ENCODE measurements around the gene TADA2A. TPM values are rescaled to one million over a fixed set of nuclear protein-coding genes. Genes with fewer than 3 reads are reported as not detected.

Gene TADA2A, protein sequence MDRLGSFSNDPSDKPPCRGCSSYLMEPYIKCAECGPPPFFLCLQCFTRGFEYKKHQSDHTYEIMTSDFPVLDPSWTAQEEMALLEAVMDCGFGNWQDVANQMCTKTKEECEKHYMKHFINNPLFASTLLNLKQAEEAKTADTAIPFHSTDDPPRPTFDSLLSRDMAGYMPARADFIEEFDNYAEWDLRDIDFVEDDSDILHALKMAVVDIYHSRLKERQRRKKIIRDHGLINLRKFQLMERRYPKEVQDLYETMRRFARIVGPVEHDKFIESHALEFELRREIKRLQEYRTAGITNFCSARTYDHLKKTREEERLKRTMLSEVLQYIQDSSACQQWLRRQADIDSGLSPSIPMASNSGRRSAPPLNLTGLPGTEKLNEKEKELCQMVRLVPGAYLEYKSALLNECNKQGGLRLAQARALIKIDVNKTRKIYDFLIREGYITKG
- 10 to 100 TPM; 27.3 to 29.5 TPM for total RNA-seq

DNA sequence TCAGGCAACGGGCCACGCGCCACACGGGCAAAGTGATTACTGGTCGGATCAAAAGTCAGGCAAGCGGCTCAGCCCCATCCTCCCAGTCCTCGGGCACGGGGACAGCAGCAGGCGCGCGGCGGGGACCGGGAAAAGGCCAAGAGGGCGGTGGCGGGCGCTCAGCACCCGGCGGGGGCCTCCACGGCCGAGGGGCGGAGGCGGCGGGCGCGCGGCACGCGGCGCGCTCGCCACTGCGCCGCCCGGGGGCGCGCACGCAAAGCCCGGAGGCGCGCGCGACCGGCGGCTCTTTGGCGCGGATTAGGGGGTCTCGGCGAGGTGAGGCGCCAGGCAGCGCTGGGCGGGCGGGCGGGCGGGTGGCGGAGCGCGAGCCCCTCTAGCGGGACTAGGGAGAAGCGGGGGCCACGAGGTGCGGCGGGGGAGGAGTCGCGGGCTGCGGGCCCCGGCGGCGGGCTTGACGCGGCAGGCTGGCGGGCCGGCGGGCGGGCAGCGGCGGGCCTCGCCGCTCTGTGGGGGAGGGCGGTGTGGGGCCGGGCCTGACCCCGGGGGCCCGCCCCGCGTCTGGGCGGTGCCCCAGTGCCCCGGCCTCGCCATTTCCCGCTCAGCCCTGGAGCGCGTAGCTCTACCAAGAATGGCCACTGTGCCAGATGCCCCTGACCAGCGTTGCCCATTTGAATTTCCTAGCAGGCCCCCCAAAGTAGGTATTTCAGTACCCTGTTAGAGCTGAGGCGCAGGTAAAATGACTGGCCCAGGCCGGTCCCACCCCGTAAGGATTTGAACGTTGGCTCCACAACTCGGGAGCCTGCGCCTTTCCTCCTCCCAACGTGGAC lies at the start of gene TADA2A, which contains the start of gene ACACA:
Gene TADA2A (plus strand): TSS at position 252 of the 827 bp plus-strand sequence. CDS start 4,480 bp downstream, outside the sequence.
Gene ACACA (minus strand): TSS at position 202 of the 827 bp plus-strand sequence. CDS start 537 bp downstream, outside the sequence.
- intact Hi-C loops (cut with micrococcal nuclease), result loop anchor here (1.0 to 2.0 kb wide), 6 partner anchors 14 to 805 kb away; partner anchors contain the start of genes DUSP14 and SYNRG
- Mint-ChIP-seq H3K4me1 (ENCODE audit: low read depth) (peaks cover 58% of the 10 kb centered on the region), H3K36me3 (ENCODE audit: low read depth) (peaks cover 42% of the 10 kb centered on the region), H3K4me3 (peak within 1 kb of the TSS; percentile 97), H3K9me3 (no peaks in the 10 kb centered on the region), H3K27ac (peak within 1 kb of the TSS; percentile 95), H3K27me3 (ENCODE audit: low read depth) (no peaks in the 10 kb centered on the region)
- CTCF ChIA-PET, result interaction anchor here (0.6 to 1.3 kb wide), 3 partner anchors 23 to 34 kb away, joined by 3 to 5 read pairs (median 3); no protein-coding TSS in a partner anchor
- DNase-seq, result peak; percentile 74

DNA sequence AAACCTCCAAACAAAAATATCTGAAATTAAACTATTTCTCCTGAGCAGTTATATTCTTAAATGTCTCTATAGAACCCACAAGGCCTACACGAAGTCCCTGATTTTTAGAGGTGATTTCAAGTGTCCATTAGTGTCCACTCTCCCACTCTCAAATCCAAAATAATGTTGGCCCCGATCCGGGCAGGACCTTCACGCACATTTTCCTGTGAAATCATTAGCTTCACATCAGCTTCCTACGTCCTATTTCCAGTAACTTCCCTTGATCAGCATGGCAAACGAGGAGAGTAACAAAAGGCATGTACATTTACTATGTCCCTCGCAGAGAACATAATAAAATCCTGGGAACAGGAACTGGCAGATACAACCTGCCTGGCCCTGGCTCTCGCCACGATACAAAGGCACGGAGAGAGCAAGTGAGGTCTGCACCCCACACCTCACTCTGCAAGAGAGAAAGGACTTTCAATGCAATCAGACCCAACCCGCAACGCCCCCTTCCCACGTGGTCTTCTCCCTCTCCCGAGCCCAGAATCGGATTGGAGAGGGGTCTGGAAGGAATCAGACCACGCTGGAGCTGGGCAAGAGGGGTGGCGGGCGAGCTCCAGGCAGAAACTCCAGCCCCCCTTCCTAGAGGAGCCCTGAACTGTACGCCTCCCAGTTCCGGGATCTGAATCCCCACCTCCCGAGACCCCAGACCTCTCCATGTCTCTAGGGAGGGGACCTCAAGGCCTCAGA lies 48.4 kb upstream of the TADA2A start:
- peak; percentile 59 for DNase-seq
- H3K27ac Mint-ChIP-seq, result peak overlapping the region; percentile 25
- H3K27me3 Mint-ChIP-seq (ENCODE audit: low read depth), result no peaks in the 10 kb centered on the region
- no peaks in the 10 kb centered on the region for H3K9me3 Mint-ChIP-seq
- intact Hi-C loops (cut with micrococcal nuclease), result loop anchor here (2.0 to 5.0 kb wide), 2 partner anchors 251 to 756 kb away; partner anchors contain the start of genes MRM1 and SYNRG
- H3K4me3 Mint-ChIP-seq, result peak overlapping the region; percentile 86
- H3K36me3 Mint-ChIP-seq (ENCODE audit: low read depth), result peaks cover 3% of the 10 kb centered on the region
- peaks cover 21% of the 10 kb centered on the region for H3K4me1 Mint-ChIP-seq (ENCODE audit: low read depth)
- CTCF ChIA-PET, result interaction anchor here (0.6 to 0.9 kb wide), 2 partner anchors 39 to 40 kb away, joined by 3 to 4 read pairs; no protein-coding TSS in a partner anchor

DNA sequence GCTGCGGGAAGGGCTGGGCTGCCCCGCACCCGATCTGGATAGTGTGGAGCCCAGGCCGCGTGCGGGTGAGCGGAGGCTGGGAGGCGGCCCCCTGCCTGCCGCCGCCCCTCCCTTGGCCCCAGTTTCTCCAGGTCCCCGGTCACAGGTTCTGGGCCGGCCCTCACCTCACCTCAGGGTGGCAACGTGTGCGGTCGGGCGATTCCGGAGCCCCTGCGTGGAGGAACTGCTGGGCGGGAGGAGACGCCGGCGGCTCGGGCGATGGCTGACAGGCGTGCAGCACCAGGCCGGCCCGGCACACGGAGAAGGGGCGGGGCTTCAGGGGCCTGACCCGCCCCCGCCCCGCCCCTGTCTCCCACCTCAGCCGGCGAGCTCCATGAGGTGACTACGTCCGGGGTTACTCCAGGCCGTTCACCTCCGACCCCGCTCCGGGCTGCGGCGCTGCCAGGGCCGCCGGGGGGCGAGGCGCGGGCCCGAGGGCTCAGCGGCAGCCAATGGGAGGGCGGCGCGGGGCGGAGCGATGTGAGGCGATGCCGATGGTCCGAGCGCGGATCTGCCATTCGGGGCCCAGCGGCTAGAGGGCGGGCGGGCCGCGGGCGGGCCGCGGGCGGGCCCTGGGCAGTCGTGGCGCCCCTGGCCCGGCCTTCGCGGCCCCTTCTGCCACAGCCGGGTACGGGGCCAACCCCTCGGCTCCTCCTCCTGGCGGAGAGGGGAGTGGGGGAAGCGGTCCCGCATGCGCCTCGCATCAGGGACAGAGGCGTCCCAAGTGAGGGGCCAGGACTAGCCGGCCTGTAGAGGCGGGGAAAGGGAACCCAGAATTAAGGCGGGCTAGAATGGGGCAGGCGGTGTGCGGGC lies 47.6 kb upstream of the TADA2A start:
- H3K4me3 Mint-ChIP-seq, result peak overlapping the region; percentile 86
- H3K27ac Mint-ChIP-seq, result peak overlapping the region; percentile 76
- intact Hi-C loops (cut with micrococcal nuclease), result loop anchor here (1.0 to 5.0 kb wide), 5 partner anchors 47 to 757 kb away; partner anchors contain the start of genes ACACA, MRM1, SYNRG and TADA2A
- no peaks in the 10 kb centered on the region for H3K9me3 Mint-ChIP-seq
- CTCF ChIA-PET, result interaction anchor here (0.9 to 1.0 kb wide), 3 partner anchors 14 to 52 kb away, joined by 4 read pairs; no protein-coding TSS in a partner anchor
- peaks cover 21% of the 10 kb centered on the region for H3K4me1 Mint-ChIP-seq (ENCODE audit: low read depth)
- DNase-seq, result peak; percentile 95
- H3K27me3 Mint-ChIP-seq (ENCODE audit: low read depth), result no peaks in the 10 kb centered on the region
- peaks cover 3% of the 10 kb centered on the region for H3K36me3 Mint-ChIP-seq (ENCODE audit: low read depth)

DNA sequence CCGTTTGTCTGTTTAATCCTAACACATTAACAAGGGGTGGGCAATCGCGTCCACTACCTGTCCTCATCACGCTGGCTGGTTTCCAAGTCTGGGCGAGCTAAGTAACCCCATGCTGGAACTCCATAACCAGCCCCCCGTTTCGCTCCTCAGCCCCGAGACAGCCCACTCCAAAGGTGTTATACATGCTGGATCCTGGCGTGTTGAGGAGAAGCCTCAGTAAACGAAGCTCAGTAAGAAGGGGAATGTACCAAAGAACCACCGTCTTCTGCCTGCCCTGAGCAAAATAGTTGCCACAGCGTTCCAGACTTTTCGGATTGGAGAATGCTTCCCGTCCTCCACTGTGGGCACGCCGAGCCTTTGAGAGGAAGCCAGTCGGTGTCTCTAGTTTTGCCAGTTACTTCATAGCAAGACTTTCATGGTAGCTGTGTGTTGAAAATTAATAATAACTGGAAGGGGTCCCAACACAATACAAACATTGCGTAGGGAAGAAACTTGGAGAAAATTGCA lies 47.0 kb upstream of the TADA2A start:
- peaks cover 21% of the 10 kb centered on the region for H3K4me1 Mint-ChIP-seq (ENCODE audit: low read depth)
- H3K27me3 Mint-ChIP-seq (ENCODE audit: low read depth), result no peaks in the 10 kb centered on the region
- DNase-seq, result no peak
- CTCF ChIA-PET, result interaction anchor here (0.9 to 1.0 kb wide), 3 partner anchors 13 to 51 kb away, joined by 4 read pairs; no protein-coding TSS in a partner anchor
- H3K9me3 Mint-ChIP-seq, result no peaks in the 10 kb centered on the region
- H3K27ac Mint-ChIP-seq, result peak overlapping the region; percentile 76
- intact Hi-C loops (cut with micrococcal nuclease), result loop anchor here (1.0 to 5.0 kb wide), 5 partner anchors 47 to 757 kb away; partner anchors contain the start of genes ACACA, MRM1, SYNRG and TADA2A
- H3K4me3 Mint-ChIP-seq, result peak overlapping the region; percentile 69
- peaks cover 3% of the 10 kb centered on the region for H3K36me3 Mint-ChIP-seq (ENCODE audit: low read depth)

DNA sequence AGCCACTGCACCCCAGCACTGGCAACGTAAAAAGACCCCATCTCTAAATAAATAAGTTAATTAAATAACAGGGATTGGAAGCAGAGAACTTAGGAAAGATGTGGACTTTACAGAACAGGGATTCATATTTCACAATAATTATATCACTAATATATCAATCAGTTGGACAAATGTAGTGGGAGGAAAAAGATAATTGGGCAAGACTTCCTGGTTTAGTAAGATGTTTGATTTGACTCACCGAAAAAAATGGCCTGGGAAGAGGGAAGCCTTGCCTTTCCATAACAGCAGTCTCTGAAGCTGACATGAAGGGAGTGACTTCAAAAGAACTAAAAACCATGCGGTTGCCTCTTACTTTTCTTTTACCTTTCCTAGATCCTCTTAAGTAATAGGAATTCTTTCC lies 46.1 kb upstream of the TADA2A start:
- intact Hi-C loops (cut with micrococcal nuclease), result no loop called here

DNA sequence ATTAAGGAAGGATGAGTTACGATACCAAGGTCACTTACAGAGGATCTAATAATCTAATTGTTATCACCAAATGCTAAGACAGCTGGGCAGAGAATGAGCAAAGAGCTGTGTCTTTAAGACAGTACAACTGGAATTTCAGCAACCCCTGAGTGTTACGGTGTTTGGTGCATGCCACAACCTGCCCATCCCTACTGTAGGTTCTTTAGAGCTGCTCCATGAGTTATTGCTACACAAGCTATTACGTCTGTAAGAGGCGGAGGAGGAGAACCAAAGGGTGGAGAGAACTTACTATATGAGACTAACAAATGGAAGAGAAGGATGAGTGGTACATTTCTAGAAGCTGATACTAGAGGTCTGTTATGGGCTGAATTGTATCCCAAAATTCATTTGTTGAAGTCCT lies 45.1 kb upstream of the TADA2A start:
- no peak for DNase-seq
- H3K36me3 Mint-ChIP-seq (ENCODE audit: low read depth), result peaks cover 3% of the 10 kb centered on the region
- H3K4me3 Mint-ChIP-seq, result no peak overlapping the region
- CTCF ChIA-PET, result interaction anchor here (0.8 to 1.4 kb wide), 2 partner anchors 12 to 37 kb away, joined by 3 to 8 read pairs; no protein-coding TSS in a partner anchor
- no peaks in the 10 kb centered on the region for H3K27me3 Mint-ChIP-seq (ENCODE audit: low read depth)
- no peak overlapping the region for H3K27ac Mint-ChIP-seq
- peaks cover 19% of the 10 kb centered on the region for H3K4me1 Mint-ChIP-seq (ENCODE audit: low read depth)
- H3K9me3 Mint-ChIP-seq, result no peaks in the 10 kb centered on the region
- intact Hi-C loops (cut with micrococcal nuclease), result no loop called here

More for the DNA sequence above, 46.1 kb upstream of the TADA2A start:
- peaks cover 21% of the 10 kb centered on the region for H3K4me1 Mint-ChIP-seq (ENCODE audit: low read depth)
- H3K27ac Mint-ChIP-seq, result no peak overlapping the region
- DNase-seq, result no peak
- H3K9me3 Mint-ChIP-seq, result no peaks in the 10 kb centered on the region
- CTCF ChIA-PET, result interaction anchor here (1.4 kb wide), 1 partner anchor 13 kb away, joined by 8 read pairs; no protein-coding TSS in a partner anchor
- H3K4me3 Mint-ChIP-seq, result no peak overlapping the region
- peaks cover 3% of the 10 kb centered on the region for H3K36me3 Mint-ChIP-seq (ENCODE audit: low read depth)
- H3K27me3 Mint-ChIP-seq (ENCODE audit: low read depth), result no peaks in the 10 kb centered on the region

DNA sequence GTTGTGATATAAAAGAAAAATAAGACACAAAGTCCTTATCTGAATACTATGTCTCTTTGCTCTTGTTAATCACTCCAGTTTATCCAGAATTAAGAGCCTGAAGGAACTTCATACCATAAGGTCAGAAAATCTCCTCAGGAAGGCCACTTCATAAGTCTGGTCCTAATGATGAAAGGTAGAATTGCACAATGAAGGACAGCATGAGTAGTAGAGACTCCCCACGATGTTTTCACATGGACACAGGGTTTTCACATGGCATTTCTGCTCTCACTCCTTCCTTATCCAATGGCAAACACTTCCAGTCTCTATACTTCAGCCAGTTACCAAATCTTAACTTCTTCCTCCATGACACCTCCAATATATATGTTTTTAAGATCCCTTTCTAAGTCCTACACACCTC lies 41.1 kb upstream of the TADA2A start:
- CTCF ChIA-PET, result interaction anchor here (1.0 kb wide), 1 partner anchor 8 kb away, joined by 4 read pairs; no protein-coding TSS in a partner anchor
- H3K27ac Mint-ChIP-seq, result no peak overlapping the region
- no peaks in the 10 kb centered on the region for H3K9me3 Mint-ChIP-seq
- no peak overlapping the region for H3K4me3 Mint-ChIP-seq
- no peaks in the 10 kb centered on the region for H3K4me1 Mint-ChIP-seq (ENCODE audit: low read depth)
- H3K27me3 Mint-ChIP-seq (ENCODE audit: low read depth), result no peaks in the 10 kb centered on the region
- no peak for DNase-seq
- intact Hi-C loops (cut with micrococcal nuclease), result no loop called here
- no peaks in the 10 kb centered on the region for H3K36me3 Mint-ChIP-seq (ENCODE audit: low read depth)

DNA sequence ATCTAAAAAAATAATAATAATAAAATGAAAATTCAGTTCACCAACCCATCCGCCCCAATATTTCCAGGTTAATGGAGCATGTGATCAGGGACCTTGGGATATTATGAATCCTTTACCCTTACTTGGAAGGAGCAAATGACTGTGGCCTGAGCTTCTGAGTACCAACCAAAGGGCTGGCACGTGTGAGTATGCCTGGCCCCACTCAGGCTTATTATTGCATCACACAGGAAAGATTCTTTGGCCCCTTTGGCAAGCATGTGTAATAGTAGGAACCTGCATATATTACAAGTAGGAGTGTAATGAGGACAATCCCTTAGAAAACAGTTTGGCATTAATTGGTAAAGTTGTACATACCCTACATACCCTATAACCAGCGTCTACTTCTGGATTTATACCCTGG lies 38.1 kb upstream of the TADA2A start:
- Mint-ChIP-seq H3K27me3 (ENCODE audit: low read depth) (no peaks in the 10 kb centered on the region), H3K27ac (no peak overlapping the region), H3K4me1 (ENCODE audit: low read depth) (peaks cover 6% of the 10 kb centered on the region), H3K36me3 (ENCODE audit: low read depth) (no peaks in the 10 kb centered on the region), H3K9me3 (no peaks in the 10 kb centered on the region), H3K4me3 (no peak overlapping the region)
- CTCF ChIA-PET, result no interaction called here
- DNase-seq, result no peak
- intact Hi-C loops (cut with micrococcal nuclease), result no loop called here

DNA sequence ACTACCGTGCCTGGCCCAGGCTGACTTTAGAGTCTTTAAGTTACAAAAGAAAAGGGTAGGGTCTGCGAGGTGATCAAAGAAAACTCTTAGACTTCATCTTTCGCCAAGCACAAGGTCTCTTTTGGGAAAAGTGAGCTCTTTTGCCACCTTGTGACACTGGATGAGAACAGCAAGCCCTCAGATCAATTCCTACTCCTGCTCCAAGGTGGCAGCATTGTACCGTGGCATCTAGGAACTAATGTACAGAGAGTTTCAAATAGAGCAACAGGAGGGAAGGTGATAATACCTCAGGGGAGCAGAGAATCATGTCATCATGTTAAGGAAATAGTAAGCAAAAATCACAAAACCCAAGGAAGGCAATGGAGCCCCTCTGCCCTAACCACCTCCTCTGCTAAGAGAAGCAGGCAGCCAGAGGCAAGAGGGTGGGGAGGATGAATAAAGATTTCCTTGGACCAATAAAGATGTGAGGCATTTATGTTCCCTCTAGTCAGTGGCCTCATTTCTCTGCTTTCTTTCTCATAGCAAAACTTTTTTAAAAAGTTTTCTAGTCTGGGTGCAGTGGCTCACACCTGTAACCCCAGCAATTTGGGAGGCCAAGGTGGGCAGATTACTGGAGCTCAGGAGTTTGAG lies 33.0 kb upstream of the TADA2A start:
- intact Hi-C loops (cut with micrococcal nuclease), result loop anchor here (1.0 kb wide), 7 partner anchors 24 to 744 kb away; partner anchors contain the start of gene SYNRG
- no peaks in the 10 kb centered on the region for H3K27me3 Mint-ChIP-seq (ENCODE audit: low read depth)
- H3K4me1 Mint-ChIP-seq (ENCODE audit: low read depth), result peaks cover 7% of the 10 kb centered on the region
- CTCF ChIA-PET, result interaction anchor here (0.6 to 3.5 kb wide), 44 partner anchors 8 to 770 kb away, joined by 3 to 64 read pairs (median 4); partner anchors contain the start of gene SYNRG
- no peaks in the 10 kb centered on the region for H3K36me3 Mint-ChIP-seq (ENCODE audit: low read depth)
- H3K9me3 Mint-ChIP-seq, result no peaks in the 10 kb centered on the region
- no peak overlapping the region for H3K27ac Mint-ChIP-seq
- DNase-seq, result peak; percentile 89
- H3K4me3 Mint-ChIP-seq, result no peak overlapping the region

DNA sequence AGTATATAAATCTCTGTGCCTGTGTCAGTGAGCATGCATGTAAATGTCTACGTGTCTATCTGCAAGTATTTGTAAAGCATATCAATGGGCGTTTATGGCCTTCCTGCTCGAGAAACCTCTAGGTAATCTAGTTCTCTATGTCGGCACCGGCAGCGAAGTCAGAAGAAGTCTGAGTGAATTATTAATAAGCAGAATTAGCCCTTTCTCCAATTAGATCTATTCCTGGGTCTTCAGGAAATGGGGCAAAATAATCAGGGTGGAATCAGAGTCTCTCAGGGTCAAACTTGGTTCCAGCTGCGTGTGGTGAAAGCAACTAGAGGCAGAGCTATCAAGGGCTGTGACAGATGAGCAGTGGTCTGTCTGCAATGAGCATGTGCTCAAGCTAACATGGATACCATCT lies 31.0 kb upstream of the TADA2A start, which contains the start of gene C17orf78:
Gene C17orf78 (plus strand): TSS at position 280 of the 400 bp plus-strand sequence. CDS start 108 bp downstream, at position 388.
- no peak within 1 kb of the TSS for H3K4me3 Mint-ChIP-seq
- H3K27ac Mint-ChIP-seq, result no peak within 1 kb of the TSS
- H3K9me3 Mint-ChIP-seq, result no peaks in the 10 kb centered on the region
- no peaks in the 10 kb centered on the region for H3K27me3 Mint-ChIP-seq (ENCODE audit: low read depth)
- intact Hi-C loops (cut with micrococcal nuclease), result no loop called here
- H3K4me1 Mint-ChIP-seq (ENCODE audit: low read depth), result peaks cover 7% of the 10 kb centered on the region
- H3K36me3 Mint-ChIP-seq (ENCODE audit: low read depth), result no peaks in the 10 kb centered on the region
- no peak for DNase-seq
- CTCF ChIA-PET, result interaction anchor here (0.5 to 3.5 kb wide), 7 partner anchors 16 to 136 kb away, joined by 4 to 64 read pairs (median 6); no protein-coding TSS in a partner anchor

All from activated naive CD4-positive, alpha-beta T cell treated with anti-CD3 and anti-CD28 coated beads for 36 hours (primary cell).